ENCODE measurements around the gene SLC22A15. TPM values are rescaled to one million over a fixed set of nuclear protein-coding genes. Genes with fewer than 3 reads are reported as not detected.

Gene SLC22A15
- total and polyA plus RNA-seq, 2 experiments from 2014 or later: 2.7 to 3.8 TPM

GRCh38 chr1:116096013-116096618, 119.8 kb downstream of the SLC22A15 start:
- Mint-ChIP-seq H3K36me3 (ENCODE audit: low read depth) (peaks cover 3% of the 10 kb centered on the region; the same call in 2 of the 3 replicates), H3K4me1 (no peaks in the 10 kb centered on the region), H3K27ac (no peak overlapping the region), H3K27me3 (ENCODE audit: insufficient read depth, low read depth, poor library complexity) (peaks cover 3% of the 10 kb centered on the region), H3K9me3 (peaks cover 5% of the 10 kb centered on the region; the same call in 2 of the 3 replicates), H3K4me3 (no peak overlapping the region)
- TF ChIP-seq CREB1 (CRISPR knock-in tag; IDR thresholded peaks at IDR 0.05; ENCODE audit: low read depth): no peak
- no peak for TF ChIP-seq POLR2AphosphoS5 (IDR thresholded peaks at IDR 0.05; ENCODE audit: low read depth)
- TF ChIP-seq CTCF (conservative IDR thresholded peaks at IDR 0.05; ENCODE audit: low read depth in 2 of 2): no peak
- TF ChIP-seq JUNB (IDR thresholded peaks at IDR 0.05; ENCODE audit: unreplicated experiment): no peak
- TF ChIP-seq EZH2 (IDR thresholded peaks at IDR 0.05; ENCODE audit: low read depth, unreplicated experiment): no peak
- TF ChIP-seq ZNF331 (CRISPR knock-in tag; IDR thresholded peaks at IDR 0.05; ENCODE audit: low read depth): no peak
- TF ChIP-seq ZNF462 (CRISPR knock-in tag; IDR thresholded peaks at IDR 0.05): no peak
- TF ChIP-seq STAT1 (IDR thresholded peaks at IDR 0.05; ENCODE audit: unreplicated experiment): no peak
- TF ChIP-seq REST (IDR thresholded peaks at IDR 0.05; ENCODE audit: unreplicated experiment): no peak
- no peak for TF ChIP-seq ETS1 (IDR thresholded peaks at IDR 0.05)
- no peak for TF ChIP-seq ZNF114 (CRISPR knock-in tag; IDR thresholded peaks at IDR 0.05)
- no peak for TF ChIP-seq EZH2phosphoT487 (IDR thresholded peaks at IDR 0.05; ENCODE audit: unreplicated experiment)
- no peak for TF ChIP-seq NANOG (IDR thresholded peaks at IDR 0.05; ENCODE audit: borderline replicate concordance)
- Histone ChIP-seq H4K20me1 (replicated peaks; ENCODE audit: insufficient read depth) (no peaks in the 10 kb centered on the region), H3K4me3 (no peak overlapping the region), H3K27ac (ENCODE audit: low read depth) (no peak overlapping the region), H3K79me2 (replicated peaks; ENCODE audit: insufficient read depth) (no peaks in the 10 kb centered on the region), H3K27me3 (ENCODE audit: insufficient read depth) (no peaks in the 10 kb centered on the region), H3K4me2 (no peak overlapping the region), H3K9me2 (ENCODE audit: insufficient read depth) (0 out of 2 replicates have a peak, but pooled peaks cover 10% of the 10 kb centered on the region), H2AFZ (no peak overlapping the region), H3K4me1 (ENCODE audit: insufficient read depth) (no peaks in the 10 kb centered on the region), H3F3A (replicated peaks; ENCODE audit: low read depth) (no peaks in the 10 kb centered on the region), H3K36me3 (ENCODE audit: insufficient read depth) (no peaks in the 10 kb centered on the region)
- ATAC-seq (no peak), DNase-seq (ENCODE audit: low spot score) (no peak)

Measured in GM23338 (cell line).